HG03558 (cell line): ENCODE measurements around the gene XG.
"Not testable (repeated sequence)": the region's sequence is repeated elsewhere in the genome, so short reads cannot be mapped to it uniquely, and the experiment has no call there.

ENCODE experiments used
- ATAC-seq: cut with Tn5 transposase; IDR thresholded peaks from one replicate; pipeline ENCODE4 v1.9.1; 2021; ENCODE audit warnings: moderate number of reproducible peaks; ENCODE audit not compliant: unreplicated experiment; ENCODE audit errors: extremely low read depth

The XG gene

GRCh38 chrX:2811271-2811670 is 59.4 kb downstream of the XG start:
- ATAC-seq, result no peak

GRCh38 chrX:2812161-2812907 is 60.5 kb downstream of the XG start:
- not testable (repeated sequence) for ATAC-seq

- no peak for ATAC-seq
These were observed 65.2 kb downstream of the XG start for GRCh38 chrX:2817036-2817435.

- no peak for ATAC-seq
These were observed 67.7 kb downstream of the XG start for GRCh38 chrX:2819345-2820135.

- no peak for ATAC-seq
These were observed 68.4 kb downstream of the XG start for GRCh38 chrX:2820136-2820771.

GRCh38 chrX:2823795-2824386 is 72.1 kb downstream of the XG start:
- ATAC-seq, result no peak

GRCh38 chrX:2824886-2825285 is 73.0 kb downstream of the XG start:
- no peak for ATAC-seq

- ATAC-seq, result no peak
These were observed 76.6 kb downstream of the XG start, which contains the start of gene GYG2 for GRCh38 chrX:2828344-2828958. TSS of gene GYG2 (plus strand) at chrX:2828930. CDS start at chrX:2830189, 1,259 bp downstream.

- no peak for ATAC-seq
These were observed 77.1 kb downstream of the XG start for GRCh38 chrX:2828959-2829411.

GRCh38 chrX:2829469-2830246 is 77.8 kb downstream of the XG start:
- no peak for ATAC-seq

GRCh38 chrX:2831471-2832228 is 79.8 kb downstream of the XG start:
- no peak for ATAC-seq

GRCh38 chrX:2837961-2838360 is 86.1 kb downstream of the XG start:
- no peak for ATAC-seq

- ATAC-seq, result no peak
These were observed 89.1 kb downstream of the XG start for GRCh38 chrX:2840961-2841360.

- ATAC-seq, result no peak
These were observed 89.7 kb downstream of the XG start for GRCh38 chrX:2841537-2841936.

GRCh38 chrX:2846992-2847391 is 95.2 kb downstream of the XG start:
- ATAC-seq, result no peak

- no peak for ATAC-seq
These were observed 97.0 kb downstream of the XG start for GRCh38 chrX:2848871-2849301.

GRCh38 chrX:2854918-2855317 is 103.1 kb downstream of the XG start:
- no peak for ATAC-seq

GRCh38 chrX:2855761-2856160 is 103.9 kb downstream of the XG start:
- no peak for ATAC-seq

- no peak for ATAC-seq
These were observed 105.7 kb downstream of the XG start for GRCh38 chrX:2857566-2857965.
